Measurements from ENCODE around the gene HGS. TPM values are rescaled to one million over a fixed set of nuclear protein-coding genes. Genes with fewer than 3 reads are reported as not detected.

HGS gene
- total and polyA plus RNA-seq, 2 of the 13 experiments (the other 11 are each of a cell fraction or from before 2014, with no cell fraction given) = 73.3 to 78.1 TPM

DNA sequence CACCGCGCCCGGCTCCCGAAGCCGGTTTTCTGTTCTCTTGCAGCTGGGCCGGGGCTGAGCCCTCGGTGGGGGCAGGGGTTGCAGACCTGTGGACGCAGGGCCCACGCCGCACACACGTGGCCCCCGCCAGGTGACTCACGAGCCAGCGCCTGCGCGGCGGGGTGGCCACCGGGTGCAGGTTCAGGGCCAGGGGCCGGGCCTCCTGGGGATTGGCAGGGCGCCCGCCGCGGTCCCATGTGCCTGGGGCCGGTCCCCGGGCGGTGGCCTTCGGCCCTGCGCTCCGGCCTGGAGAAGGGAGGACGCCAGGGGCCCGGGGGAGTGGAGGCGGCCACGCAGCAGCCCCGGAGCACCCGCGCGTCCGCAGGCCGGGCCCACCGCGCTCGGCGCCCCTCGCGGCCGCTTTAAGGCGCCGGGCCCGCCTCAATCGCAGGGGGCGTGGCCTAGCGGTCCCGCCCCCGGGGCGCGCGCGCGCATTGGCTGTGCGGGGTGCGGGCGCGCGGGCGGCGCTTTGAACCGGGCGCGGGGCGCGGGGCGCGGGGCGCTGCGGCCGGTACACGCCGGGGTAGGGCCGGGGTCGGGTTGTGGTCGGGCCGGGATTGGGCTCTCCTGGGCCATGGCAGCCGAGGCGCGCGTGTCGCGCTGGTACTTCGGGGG lies 28.1 kb downstream of the HGS start, which contains the start of gene SLC25A10 (continued):
- TF ChIP-seq, protein P1, sequence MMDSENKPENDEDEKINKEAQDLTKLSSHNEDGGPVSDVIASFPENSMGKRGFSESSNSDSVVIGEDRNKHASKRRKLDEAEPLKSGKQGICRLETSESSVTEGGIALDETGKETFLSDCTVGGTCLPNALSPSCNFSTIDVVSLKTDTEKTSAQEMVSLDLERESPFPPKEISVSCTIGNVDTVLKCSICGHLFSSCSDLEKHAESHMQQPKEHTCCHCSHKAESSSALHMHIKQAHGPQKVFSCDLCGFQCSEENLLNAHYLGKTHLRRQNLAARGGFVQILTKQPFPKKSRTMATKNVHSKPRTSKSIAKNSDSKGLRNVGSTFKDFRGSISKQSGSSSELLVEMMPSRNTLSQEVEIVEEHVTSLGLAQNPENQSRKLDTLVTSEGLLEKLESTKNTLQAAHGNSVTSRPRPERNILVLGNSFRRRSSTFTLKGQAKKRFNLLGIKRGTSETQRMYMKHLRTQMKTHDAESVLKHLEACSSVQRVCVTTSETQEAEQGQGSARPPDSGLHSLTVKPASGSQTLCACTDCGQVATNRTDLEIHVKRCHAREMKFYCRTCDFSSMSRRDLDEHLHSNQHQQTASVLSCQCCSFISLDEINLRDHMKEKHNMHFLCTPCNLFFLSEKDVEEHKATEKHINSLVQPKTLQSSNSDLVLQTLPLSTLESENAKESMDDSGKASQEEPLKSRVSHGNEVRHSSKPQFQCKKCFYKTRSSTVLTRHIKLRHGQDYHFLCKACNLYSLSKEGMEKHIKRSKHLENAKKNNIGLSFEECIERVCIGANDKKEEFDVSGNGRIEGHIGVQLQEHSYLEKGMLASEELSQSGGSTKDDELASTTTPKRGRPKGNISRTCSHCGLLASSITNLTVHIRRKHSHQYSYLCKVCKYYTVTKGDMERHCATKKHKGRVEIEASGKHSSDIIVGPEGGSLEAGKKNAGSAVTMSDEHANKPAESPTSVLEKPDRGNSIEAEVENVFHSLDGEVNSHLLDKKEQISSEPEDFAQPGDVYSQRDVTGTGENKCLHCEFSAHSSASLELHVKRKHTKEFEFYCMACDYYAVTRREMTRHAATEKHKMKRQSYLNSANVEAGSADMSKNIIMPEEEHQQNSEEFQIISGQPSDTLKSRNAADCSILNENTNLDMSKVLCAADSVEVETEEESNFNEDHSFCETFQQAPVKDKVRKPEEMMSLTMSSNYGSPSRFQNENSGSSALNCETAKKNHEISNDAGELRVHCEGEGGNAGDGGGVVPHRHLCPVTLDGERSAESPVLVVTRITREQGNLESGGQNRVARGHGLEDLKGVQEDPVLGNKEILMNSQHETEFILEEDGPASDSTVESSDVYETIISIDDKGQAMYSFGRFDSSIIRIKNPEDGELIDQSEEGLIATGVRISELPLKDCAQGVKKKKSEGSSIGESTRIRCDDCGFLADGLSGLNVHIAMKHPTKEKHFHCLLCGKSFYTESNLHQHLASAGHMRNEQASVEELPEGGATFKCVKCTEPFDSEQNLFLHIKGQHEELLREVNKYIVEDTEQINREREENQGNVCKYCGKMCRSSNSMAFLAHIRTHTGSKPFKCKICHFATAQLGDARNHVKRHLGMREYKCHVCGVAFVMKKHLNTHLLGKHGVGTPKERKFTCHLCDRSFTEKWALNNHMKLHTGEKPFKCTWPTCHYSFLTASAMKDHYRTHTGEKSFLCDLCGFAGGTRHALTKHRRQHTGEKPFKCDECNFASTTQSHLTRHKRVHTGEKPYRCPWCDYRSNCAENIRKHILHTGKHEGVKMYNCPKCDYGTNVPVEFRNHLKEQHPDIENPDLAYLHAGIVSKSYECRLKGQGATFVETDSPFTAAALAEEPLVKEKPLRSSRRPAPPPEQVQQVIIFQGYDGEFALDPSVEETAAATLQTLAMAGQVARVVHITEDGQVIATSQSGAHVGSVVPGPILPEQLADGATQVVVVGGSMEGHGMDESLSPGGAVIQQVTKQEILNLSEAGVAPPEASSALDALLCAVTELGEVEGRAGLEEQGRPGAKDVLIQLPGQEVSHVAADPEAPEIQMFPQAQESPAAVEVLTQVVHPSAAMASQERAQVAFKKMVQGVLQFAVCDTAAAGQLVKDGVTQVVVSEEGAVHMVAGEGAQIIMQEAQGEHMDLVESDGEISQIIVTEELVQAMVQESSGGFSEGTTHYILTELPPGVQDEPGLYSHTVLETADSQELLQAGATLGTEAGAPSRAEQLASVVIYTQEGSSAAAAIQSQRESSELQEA (CRISPR knock-in tag; IDR thresholded peaks at IDR 0.05; ENCODE audit: not compliant biosample characterization) = peak; percentile 96
- TF ChIP-seq, protein P2, sequence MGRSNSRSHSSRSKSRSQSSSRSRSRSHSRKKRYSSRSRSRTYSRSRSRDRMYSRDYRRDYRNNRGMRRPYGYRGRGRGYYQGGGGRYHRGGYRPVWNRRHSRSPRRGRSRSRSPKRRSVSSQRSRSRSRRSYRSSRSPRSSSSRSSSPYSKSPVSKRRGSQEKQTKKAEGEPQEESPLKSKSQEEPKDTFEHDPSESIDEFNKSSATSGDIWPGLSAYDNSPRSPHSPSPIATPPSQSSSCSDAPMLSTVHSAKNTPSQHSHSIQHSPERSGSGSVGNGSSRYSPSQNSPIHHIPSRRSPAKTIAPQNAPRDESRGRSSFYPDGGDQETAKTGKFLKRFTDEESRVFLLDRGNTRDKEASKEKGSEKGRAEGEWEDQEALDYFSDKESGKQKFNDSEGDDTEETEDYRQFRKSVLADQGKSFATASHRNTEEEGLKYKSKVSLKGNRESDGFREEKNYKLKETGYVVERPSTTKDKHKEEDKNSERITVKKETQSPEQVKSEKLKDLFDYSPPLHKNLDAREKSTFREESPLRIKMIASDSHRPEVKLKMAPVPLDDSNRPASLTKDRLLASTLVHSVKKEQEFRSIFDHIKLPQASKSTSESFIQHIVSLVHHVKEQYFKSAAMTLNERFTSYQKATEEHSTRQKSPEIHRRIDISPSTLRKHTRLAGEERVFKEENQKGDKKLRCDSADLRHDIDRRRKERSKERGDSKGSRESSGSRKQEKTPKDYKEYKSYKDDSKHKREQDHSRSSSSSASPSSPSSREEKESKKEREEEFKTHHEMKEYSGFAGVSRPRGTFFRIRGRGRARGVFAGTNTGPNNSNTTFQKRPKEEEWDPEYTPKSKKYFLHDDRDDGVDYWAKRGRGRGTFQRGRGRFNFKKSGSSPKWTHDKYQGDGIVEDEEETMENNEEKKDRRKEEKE (IDR thresholded peaks at IDR 0.05) = no peak
- TF ChIP-seq, protein P3, sequence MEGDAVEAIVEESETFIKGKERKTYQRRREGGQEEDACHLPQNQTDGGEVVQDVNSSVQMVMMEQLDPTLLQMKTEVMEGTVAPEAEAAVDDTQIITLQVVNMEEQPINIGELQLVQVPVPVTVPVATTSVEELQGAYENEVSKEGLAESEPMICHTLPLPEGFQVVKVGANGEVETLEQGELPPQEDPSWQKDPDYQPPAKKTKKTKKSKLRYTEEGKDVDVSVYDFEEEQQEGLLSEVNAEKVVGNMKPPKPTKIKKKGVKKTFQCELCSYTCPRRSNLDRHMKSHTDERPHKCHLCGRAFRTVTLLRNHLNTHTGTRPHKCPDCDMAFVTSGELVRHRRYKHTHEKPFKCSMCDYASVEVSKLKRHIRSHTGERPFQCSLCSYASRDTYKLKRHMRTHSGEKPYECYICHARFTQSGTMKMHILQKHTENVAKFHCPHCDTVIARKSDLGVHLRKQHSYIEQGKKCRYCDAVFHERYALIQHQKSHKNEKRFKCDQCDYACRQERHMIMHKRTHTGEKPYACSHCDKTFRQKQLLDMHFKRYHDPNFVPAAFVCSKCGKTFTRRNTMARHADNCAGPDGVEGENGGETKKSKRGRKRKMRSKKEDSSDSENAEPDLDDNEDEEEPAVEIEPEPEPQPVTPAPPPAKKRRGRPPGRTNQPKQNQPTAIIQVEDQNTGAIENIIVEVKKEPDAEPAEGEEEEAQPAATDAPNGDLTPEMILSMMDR (CRISPR knock-in tag; IDR thresholded peaks at IDR 0.05) = no peak; the same call in 1 of the 2 replicates
- TF ChIP-seq SUZ12 (IDR thresholded peaks at IDR 0.05; ENCODE audit: low read depth, low read length) = no peak
- TF ChIP-seq RORA (CRISPR knock-in tag; IDR thresholded peaks at IDR 0.05) = peak; percentile 97; the same call in 1 of the 2 replicates
- TF ChIP-seq ZNF24 (IDR thresholded peaks at IDR 0.05) = no peak
- peak; percentile 100 for TF ChIP-seq ZNF883 (CRISPR knock-in tag; IDR thresholded peaks at IDR 0.05; ENCODE audit: not compliant biosample characterization)
- TF ChIP-seq TP53 (CRISPR knock-in tag; conservative IDR thresholded peaks at IDR 0.05) = peak; percentile 89
- TF ChIP-seq, protein P4, sequence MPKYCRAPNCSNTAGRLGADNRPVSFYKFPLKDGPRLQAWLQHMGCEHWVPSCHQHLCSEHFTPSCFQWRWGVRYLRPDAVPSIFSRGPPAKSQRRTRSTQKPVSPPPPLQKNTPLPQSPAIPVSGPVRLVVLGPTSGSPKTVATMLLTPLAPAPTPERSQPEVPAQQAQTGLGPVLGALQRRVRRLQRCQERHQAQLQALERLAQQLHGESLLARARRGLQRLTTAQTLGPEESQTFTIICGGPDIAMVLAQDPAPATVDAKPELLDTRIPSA (CRISPR knock-in tag; IDR thresholded peaks at IDR 0.05; ENCODE audit: borderline replicate concordance) = peak; percentile 86
- TF ChIP-seq SMYD3 (CRISPR knock-in tag; IDR thresholded peaks at IDR 0.05) = peak; percentile 95
- peak; percentile 32; the same call in 1 of the 2 replicates for TF ChIP-seq SOX13 (IDR thresholded peaks at IDR 0.05)
- peak in 1 of 2 experiments; percentile 84; a peak in 2 of 4 replicates for TF ChIP-seq SOX13 (CRISPR knock-in tag; conservative IDR thresholded peaks at IDR 0.05 in 1 of 2, IDR thresholded peaks at IDR 0.05 in 1 of 2)
- no peak for TF ChIP-seq PRPF4 (IDR thresholded peaks at IDR 0.05; ENCODE audit: low read depth, low read length, poor library complexity, severe bottlenecking)
- TF ChIP-seq SKI (IDR thresholded peaks at IDR 0.05; ENCODE audit: partially characterized antibody) = peak; percentile 89
